OCI-LY7 (cell line): Measurements from ENCODE around the gene CPT1A. TPM values are rescaled to one million over a fixed set of nuclear protein-coding genes. Genes with fewer than 3 reads are reported as not detected.

ENCODE experiments used
- BruUV-seq: library from RNA; stranded (reverse); fragments of 400-500 nt; replicated peaks from 2 replicates; lab custom pipeline; 2021; lab: Mats Ljungman, UMichigan
- CTCF ChIA-PET: fragments of 300-600 bp; sonication (Branson Sonifier 250); formaldehyde crosslinking; loops from one replicate; lab custom pipeline; 2022; ENCODE audit warnings: antibody characterized with exemption; ENCODE audit not compliant: unreplicated experiment; lab: Charles Lee
- POLR2A ChIA-PET: fragments of 300-600 bp; sonication (Branson Sonifier 250); formaldehyde crosslinking; loops from one replicate; lab custom pipeline; 2022; ENCODE audit warnings: antibody characterized with exemption; lab: Charles Lee
- DNase-seq: peaks from one replicate; pipeline ENCODE4 v3.0.0-alpha.2; 2015; ENCODE audit warnings: low spot score
- H2AFZ ChIP-seq: fragments of 200-600 bp; sonication (generic), shearing (Covaris generic); 2 replicates; pipeline ENCODE4 v1.6.1; 2014; ENCODE audit warnings: mild to moderate bottlenecking, antibody characterized with exemption, low read length, moderate library complexity
- H3K27ac ChIP-seq: fragments of 200-600 bp; sonication (generic); 2 replicates; pipeline ENCODE4 v1.5.1; 2014; ENCODE audit warnings: mixed run types, low read depth, mild to moderate bottlenecking, moderate library complexity, low read length, inconsistent platforms; ENCODE audit not compliant: poor library complexity, severe bottlenecking
- H3K36me3 ChIP-seq: fragments of 200-600 bp; sonication (generic); 2 replicates; pipeline ENCODE4 v1.6.1; 2014; ENCODE audit warnings: mild to moderate bottlenecking, antibody characterized with exemption, low read length, moderate library complexity, mixed read lengths; ENCODE audit not compliant: insufficient read depth
- H3K4me1 ChIP-seq: fragments of 200-600 bp; sonication (generic); 2 replicates; pipeline ENCODE4 v1.5.1; 2014; ENCODE audit warnings: mild to moderate bottlenecking, low read length; ENCODE audit not compliant: insufficient read depth, poor library complexity, severe bottlenecking
- H3K4me2 ChIP-seq: fragments of 200-600 bp; sonication (generic); 2 replicates; pipeline ENCODE4 v1.6.1; 2014; ENCODE audit warnings: mild to moderate bottlenecking, low read length
- H3K4me3 ChIP-seq: fragments of 200-600 bp; sonication (generic); 2 replicates; pipeline ENCODE4 v1.5.1; 2014; ENCODE audit warnings: mild to moderate bottlenecking, low read depth, low read length; ENCODE audit not compliant: poor library complexity, severe bottlenecking
- H3K79me2 ChIP-seq: fragments of 200-600 bp; sonication (generic); 2 replicates; pipeline ENCODE4 v1.6.1; 2016; ENCODE audit warnings: low read depth, mild to moderate bottlenecking, low read length, moderate library complexity, mixed read lengths; ENCODE audit not compliant: insufficient read depth
- H3K9me2 ChIP-seq: fragments of 200-600 bp; sonication (generic); 2 replicates; pipeline ENCODE4 v1.6.1; 2016; ENCODE audit warnings: mild to moderate bottlenecking, low read length, mixed read lengths; ENCODE audit not compliant: insufficient read depth
- H3K9me3 ChIP-seq: fragments of 200-600 bp; sonication (generic); 2 replicates; pipeline ENCODE4 v1.6.1; 2014; ENCODE audit warnings: mild to moderate bottlenecking, mixed run types, low read length, mixed read lengths
- H4K20me1 ChIP-seq: fragments of 200-600 bp; sonication (generic); 2 replicates; pipeline ENCODE4 v1.6.1; 2014; ENCODE audit warnings: mild to moderate bottlenecking, antibody characterized with exemption, low read length, moderate library complexity, mixed read lengths; ENCODE audit not compliant: insufficient read depth
- EZH2phosphoT487 ChIP-seq: fragments of 200-600 bp; sonication (generic); IDR thresholded peaks from 2 replicates; pipeline ENCODE4 v1.6.1; 2018; ENCODE audit warnings: low read depth, borderline replicate concordance, mild to moderate bottlenecking, mixed run types, antibody characterized with exemption, low read length, moderate library complexity, mixed read lengths
- intact Hi-C: fragments of 100-400 bp; cut with micrococcal nuclease; formaldehyde crosslinking; loops from one replicate; pipeline ENCODE4 v1.10.0; 2022; ENCODE audit not compliant: unreplicated experiment
- total RNA-seq, 2 experiments: library from RNA; depleted of rRNA in 1 of 2; stranded (reverse); fragments of >200 nt in 1 of 2; shearing (Covaris generic) in 1 of 2; gene quantifications; 2 replicates each; pipeline ENCODE4 v1.2.3, GENCODE V29; 2014 to 2022
- TF ChIP-seq, protein P1 (sequence below): fragments of 200-600 bp; sonication (generic); conservative IDR thresholded peaks from 2 replicates; pipeline ENCODE4 v1.5.1; 2014; ENCODE audit warnings: mild to moderate bottlenecking, antibody characterized with exemption, low read length, moderate library complexity, mixed read lengths

Gene CPT1A
- total RNA-seq, 2 experiments from 2014 or later: 7.0 to 17.2 TPM

DNA sequence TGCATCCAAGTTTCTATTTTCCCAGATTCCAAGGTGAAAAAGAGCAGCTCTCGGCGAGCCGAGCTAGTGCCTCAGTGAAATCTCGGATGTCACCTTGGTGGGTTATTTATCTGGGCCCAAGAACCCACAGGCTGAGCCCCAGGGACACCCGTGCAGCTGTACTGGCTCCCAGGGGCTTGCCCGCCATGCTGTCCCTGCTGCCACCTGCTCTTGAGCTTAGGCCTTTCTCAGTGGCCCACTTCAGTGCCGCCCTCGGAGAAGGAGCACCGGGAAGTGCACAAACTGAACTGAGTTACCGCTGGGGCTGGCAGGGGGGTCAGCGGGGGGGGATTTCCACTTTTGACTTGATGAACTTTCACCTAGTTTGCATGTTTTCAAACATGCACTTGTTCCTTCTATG lies 27.9 kb downstream of the CPT1A start:
- Histone ChIP-seq H3K4me2 (no peak overlapping the region), H3K27ac (no peak overlapping the region), H3K9me2 (no peaks in the 10 kb centered on the region), H3K36me3 (no peaks in the 10 kb centered on the region), H2AFZ (no peak overlapping the region), H4K20me1 (no peaks in the 10 kb centered on the region), H3K79me2 (no peaks in the 10 kb centered on the region), H3K4me3 (no peak overlapping the region), H3K9me3 (no peaks in the 10 kb centered on the region), H3K4me1 (no peaks in the 10 kb centered on the region)
- CTCF ChIA-PET: no interaction called here
- intact Hi-C loops: no loop called here
- no peak for TF ChIP-seq EZH2phosphoT487
- TF ChIP-seq, protein P1, sequence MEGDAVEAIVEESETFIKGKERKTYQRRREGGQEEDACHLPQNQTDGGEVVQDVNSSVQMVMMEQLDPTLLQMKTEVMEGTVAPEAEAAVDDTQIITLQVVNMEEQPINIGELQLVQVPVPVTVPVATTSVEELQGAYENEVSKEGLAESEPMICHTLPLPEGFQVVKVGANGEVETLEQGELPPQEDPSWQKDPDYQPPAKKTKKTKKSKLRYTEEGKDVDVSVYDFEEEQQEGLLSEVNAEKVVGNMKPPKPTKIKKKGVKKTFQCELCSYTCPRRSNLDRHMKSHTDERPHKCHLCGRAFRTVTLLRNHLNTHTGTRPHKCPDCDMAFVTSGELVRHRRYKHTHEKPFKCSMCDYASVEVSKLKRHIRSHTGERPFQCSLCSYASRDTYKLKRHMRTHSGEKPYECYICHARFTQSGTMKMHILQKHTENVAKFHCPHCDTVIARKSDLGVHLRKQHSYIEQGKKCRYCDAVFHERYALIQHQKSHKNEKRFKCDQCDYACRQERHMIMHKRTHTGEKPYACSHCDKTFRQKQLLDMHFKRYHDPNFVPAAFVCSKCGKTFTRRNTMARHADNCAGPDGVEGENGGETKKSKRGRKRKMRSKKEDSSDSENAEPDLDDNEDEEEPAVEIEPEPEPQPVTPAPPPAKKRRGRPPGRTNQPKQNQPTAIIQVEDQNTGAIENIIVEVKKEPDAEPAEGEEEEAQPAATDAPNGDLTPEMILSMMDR: no peak
- no peak for DNase-seq
- POLR2A ChIA-PET: interaction anchor here (0.7 kb wide), 1 partner anchor 160 kb away, joined by 4 read pairs; no protein-coding TSS in a partner anchor
- no TSS peak for BruUV-seq

DNA sequence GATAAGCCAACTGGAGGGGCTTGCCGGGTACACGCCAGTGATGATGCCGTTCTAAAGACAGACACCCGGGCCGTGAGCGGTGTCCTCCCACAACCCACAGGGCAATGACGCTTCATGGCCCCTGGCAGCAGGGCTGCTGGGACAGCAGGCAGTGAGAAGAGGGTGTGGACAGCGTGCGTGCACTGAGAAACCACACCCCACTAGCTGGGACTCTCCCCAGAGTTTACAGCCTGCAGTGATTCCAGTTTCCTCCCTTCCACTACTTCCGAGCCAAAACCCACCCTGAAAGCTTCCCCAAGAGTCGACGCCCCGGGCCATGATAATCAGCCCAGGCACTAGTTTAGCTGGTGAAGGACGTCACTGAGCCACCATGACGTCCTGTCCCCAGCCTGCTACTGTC lies 29.2 kb downstream of the CPT1A start:
- Histone ChIP-seq H3K9me3 (no peaks in the 10 kb centered on the region), H3K36me3 (no peaks in the 10 kb centered on the region), H3K79me2 (no peaks in the 10 kb centered on the region), H3K27ac (no peak overlapping the region), H3K4me3 (no peak overlapping the region), H3K9me2 (no peaks in the 10 kb centered on the region), H3K4me1 (no peaks in the 10 kb centered on the region), H4K20me1 (no peaks in the 10 kb centered on the region), H2AFZ (no peak overlapping the region), H3K4me2 (no peak overlapping the region)
- intact Hi-C loops: no loop called here
- POLR2A ChIA-PET: no interaction called here
- no peak for DNase-seq
- TF ChIP-seq, protein P1: no peak
- no peak for TF ChIP-seq EZH2phosphoT487
- no TSS peak for BruUV-seq
- CTCF ChIA-PET: no interaction called here

DNA sequence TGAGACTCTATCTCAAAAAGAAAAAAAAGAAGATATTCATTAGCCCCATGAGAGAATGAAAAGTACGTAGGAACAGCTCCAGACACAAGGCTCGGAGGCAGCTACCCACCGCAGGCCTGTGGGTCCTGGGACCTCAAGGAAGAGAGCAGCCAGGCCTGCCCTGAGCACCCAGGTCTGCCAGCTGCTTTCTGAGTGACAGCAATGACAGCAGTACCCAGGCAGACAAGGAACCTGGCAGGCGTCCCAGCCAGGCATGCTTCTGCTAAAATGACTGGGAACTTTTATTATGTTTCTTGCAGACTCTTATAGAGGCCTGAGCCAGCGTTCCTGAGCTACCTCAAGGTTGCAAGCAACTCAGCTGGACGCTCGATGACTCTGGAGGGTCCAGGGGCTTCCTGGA lies 31.6 kb downstream of the CPT1A start:
- Histone ChIP-seq H3K9me2 (no peaks in the 10 kb centered on the region), H3K4me1 (no peaks in the 10 kb centered on the region), H4K20me1 (no peaks in the 10 kb centered on the region), H3K36me3 (no peaks in the 10 kb centered on the region), H3K4me2 (no peak overlapping the region), H3K27ac (no peak overlapping the region), H3K9me3 (no peaks in the 10 kb centered on the region), H3K4me3 (no peak overlapping the region), H2AFZ (no peak overlapping the region), H3K79me2 (no peaks in the 10 kb centered on the region)
- no peak for TF ChIP-seq EZH2phosphoT487
- TF ChIP-seq, protein P1: no peak
- no peak for DNase-seq
- intact Hi-C loops: no loop called here
- no TSS peak for BruUV-seq
- ChIA-PET POLR2A (no interaction called here), CTCF (no interaction called here)
